Adrenal gland (tissue), 12 donors: ENCODE measurements around the gene SEMA6D. TPM values are rescaled to one million over a fixed set of nuclear protein-coding genes. Genes with fewer than 3 reads are reported as not detected.

ENCODE experiments used
- DNase-seq, 7 donors: peaks; one replicate each; pipeline ENCODE4 v3.0.0-alpha.2; 2019 to 2020
- H3K27ac ChIP-seq, 5 donors: fragments of 200-600 bp; sonication (generic) in 4 of 5; 1 replicate in 3 of 5; 2 replicates in 2 of 5; pipeline versions ENCODE4 v1.5.1 to v1.8.0; 2016 to 2020; ENCODE audit warnings: mild to moderate bottlenecking in 1 of 5
- H3K27me3 ChIP-seq: fragments of 200-600 bp; 2 replicates; pipeline ENCODE4 v1.8.0; 2021
- H3K36me3 ChIP-seq, 2 donors: fragments of 200-600 bp; replicated peaks in 1 of 2; 1 replicate in 1 of 2; 2 replicates in 1 of 2; pipeline versions ENCODE4 v1.5.1 to v1.8.0; 2018 to 2022
- H3K4me1 ChIP-seq, 2 donors: fragments of 200-600 bp; replicated peaks in 1 of 2; 1 replicate in 1 of 2; 2 replicates in 1 of 2; pipeline versions ENCODE4 v1.5.1 to v1.8.0; 2018 to 2021
- H3K4me3 ChIP-seq, 4 donors: fragments of 200-600 bp; sonication (generic) in 3 of 4; one replicate each; pipeline ENCODE4 v1.5.1; 2016 to 2018
- H3K9me3 ChIP-seq, 3 donors: fragments of 200-600 bp; sonication (generic) in 1 of 3; replicated peaks in 1 of 3; 1 replicate in 2 of 3; 2 replicates in 1 of 3; pipeline versions ENCODE4 v1.5.1 to v1.8.0; 2016 to 2021
- POLR2A ChIP-seq, 2 donors: fragments of 450-650 bp; IDR thresholded peaks; one replicate each; pipeline ENCODE4 v1.6.1; 2017; ENCODE audit warnings: antibody characterized with exemption in 2 of 2, mild to moderate bottlenecking in 2 of 2, moderate library complexity in 1 of 2
- WGBS, 4 donors: extraction: QIAGEN DNeasy Blood & Tissue Kit in 2 of 4; methylation state at CpG; one replicate each; pipeline versions ENCODE4 v1.1.5 to v1.1.7; 2013 to 2017; 5-methylcytosine and 5-hydroxymethylcytosine counted together
- intact Hi-C, 2 donors: fragments of 100-400 bp; cut with DNase I; formaldehyde crosslinking; loops; one replicate each; pipeline versions ENCODE4 v1.14.1 to v1.15.0; 2022 to 2023
- polyA plus RNA-seq, 3 donors: library from polyadenylated mRNA; stranded (reverse); fragments of 200-250 nt in 2 of 3; fragments of 350-450 nt in 1 of 3; fragmentation: Illumina TruSeq in 1 of 3; extraction: RNeasy Lipid Tissue Mini Kit (QIAGEN cat#74804) in 1 of 3; gene quantifications; one replicate each; pipeline ENCODE4 v1.2.3, GENCODE V29; 2013 to 2014
- total RNA-seq, 9 donors: library from RNA; depleted of rRNA in 4 of 9; stranded (reverse); fragments of >200 nt in 4 of 9; fragments of 120-200 nt in 1 of 9; fragmentation: NEBNext Ultra II Directional in 1 of 9; extraction: Animal tissue kit (Norgen Biotek cat#: 25700) in 1 of 9; gene quantifications; one replicate each; pipeline versions ENCODE4 v1.1.0 to v1.2.4, GENCODE V29; 2013 to 2023
- TF ChIP-seq, protein P1 (sequence below), 6 experiments: fragments of 450-650 bp in 4 of 6; fragments of 200-600 bp in 2 of 6; sonication (generic) in 1 of 6; IDR thresholded peaks; 1 replicate in 5 of 6; 2 replicates in 1 of 6; pipeline versions ENCODE4 v1.5.1 to v1.8.0; 2016 to 2021; ENCODE audit warnings: antibody characterized with exemption in 6 of 6, mild to moderate bottlenecking in 2 of 6, moderate library complexity in 1 of 6
- donor health status: healthy with polysubstance abuse.
- donor health status: Bipolar disorder and iron deficiency.
- donor health status: DM: yes; HTN: yes; CAD: no.
- donor health status: DM: no; HTN: no; CAD: no.
- donor health status: DM: no; HTN: no; CAD: no.
- donor health status: DM: yes; HTN: yes; CAD: no.

Gene SEMA6D
- total and polyA plus RNA-seq, 12 donors = 0.30 to 10.3 (median 2.5) TPM

DNA sequence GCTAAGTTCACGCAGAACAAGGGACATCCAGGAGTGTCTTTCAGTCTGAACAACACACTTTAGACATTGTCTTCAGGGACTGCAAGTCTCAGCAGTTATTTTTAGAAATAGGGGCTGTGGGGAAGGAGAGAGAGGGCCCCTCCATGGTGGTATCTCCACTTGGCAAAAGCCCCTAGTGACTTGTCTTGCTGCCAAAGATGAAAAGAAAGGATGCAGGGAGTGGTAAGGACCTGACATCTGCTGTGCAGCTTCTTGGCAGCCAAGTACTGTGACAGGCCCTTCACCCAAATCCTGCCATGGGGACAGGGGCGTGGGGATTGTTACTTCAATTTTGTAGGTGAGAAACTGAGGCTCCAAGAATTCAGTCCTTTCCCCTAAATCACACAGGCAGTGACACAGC is 21.0 kb upstream of the SEMA6D start:
- no peak overlapping the region for H3K27ac ChIP-seq
- intact Hi-C loops = no loop called here
- H3K27me3 ChIP-seq = no peaks in the 10 kb centered on the region
- DNase-seq = no peak
- no peak for TF ChIP-seq POLR2A (IDR thresholded peaks at IDR 0.05)
- TF ChIP-seq, protein P1, sequence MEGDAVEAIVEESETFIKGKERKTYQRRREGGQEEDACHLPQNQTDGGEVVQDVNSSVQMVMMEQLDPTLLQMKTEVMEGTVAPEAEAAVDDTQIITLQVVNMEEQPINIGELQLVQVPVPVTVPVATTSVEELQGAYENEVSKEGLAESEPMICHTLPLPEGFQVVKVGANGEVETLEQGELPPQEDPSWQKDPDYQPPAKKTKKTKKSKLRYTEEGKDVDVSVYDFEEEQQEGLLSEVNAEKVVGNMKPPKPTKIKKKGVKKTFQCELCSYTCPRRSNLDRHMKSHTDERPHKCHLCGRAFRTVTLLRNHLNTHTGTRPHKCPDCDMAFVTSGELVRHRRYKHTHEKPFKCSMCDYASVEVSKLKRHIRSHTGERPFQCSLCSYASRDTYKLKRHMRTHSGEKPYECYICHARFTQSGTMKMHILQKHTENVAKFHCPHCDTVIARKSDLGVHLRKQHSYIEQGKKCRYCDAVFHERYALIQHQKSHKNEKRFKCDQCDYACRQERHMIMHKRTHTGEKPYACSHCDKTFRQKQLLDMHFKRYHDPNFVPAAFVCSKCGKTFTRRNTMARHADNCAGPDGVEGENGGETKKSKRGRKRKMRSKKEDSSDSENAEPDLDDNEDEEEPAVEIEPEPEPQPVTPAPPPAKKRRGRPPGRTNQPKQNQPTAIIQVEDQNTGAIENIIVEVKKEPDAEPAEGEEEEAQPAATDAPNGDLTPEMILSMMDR (IDR thresholded peaks at IDR 0.05) = no peak
- H3K9me3 ChIP-seq = no peaks in the 10 kb centered on the region
- WGBS, 4 donors = 81 to 94% (median 88%) methylated on average over 2 of the region's 2 CpGs
- no peaks in the 10 kb centered on the region for H3K36me3 ChIP-seq
- H3K4me3 ChIP-seq = no peak overlapping the region
- no peaks in the 10 kb centered on the region for H3K4me1 ChIP-seq

DNA sequence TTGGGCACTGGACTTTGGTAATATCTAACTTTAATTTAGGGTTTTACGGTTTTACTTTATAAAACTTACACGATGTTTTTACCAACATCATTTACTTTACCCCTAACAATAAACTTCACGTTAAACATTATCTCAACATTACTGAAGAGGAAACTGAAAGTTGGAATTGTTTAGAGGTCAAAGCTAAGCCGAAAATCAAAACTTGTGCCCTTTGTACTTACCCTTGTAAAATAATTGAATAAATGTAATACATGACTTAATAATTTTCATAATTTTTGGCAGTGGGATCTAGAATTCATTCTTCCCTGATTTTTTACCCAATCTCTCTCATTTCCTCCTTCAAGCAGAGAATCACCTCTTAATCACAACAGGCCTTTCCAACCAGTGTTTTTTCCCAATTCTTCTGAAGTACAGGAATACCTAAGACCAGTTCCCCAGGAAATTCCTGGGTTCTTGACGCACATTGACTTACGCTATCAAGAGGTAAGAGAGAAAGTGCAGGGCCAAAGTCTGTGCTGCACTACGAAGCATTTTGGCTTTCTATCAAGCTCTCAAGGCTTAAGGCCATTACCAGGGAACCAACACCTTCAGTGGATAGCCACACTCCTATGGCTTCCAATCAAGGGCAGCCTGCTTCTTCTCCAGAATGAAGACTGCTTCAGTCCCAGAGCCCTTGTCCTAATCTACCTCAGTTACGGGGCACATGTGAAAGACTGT is 11.9 kb upstream of the SEMA6D start:
- intact Hi-C loops = no loop called here
- WGBS, 4 donors = 88 to 93% (median 89%) methylated on average over 8 of the region's 8 CpGs
- Histone ChIP-seq H3K36me3 (no peaks in the 10 kb centered on the region), H3K9me3 (no peaks in the 10 kb centered on the region), H3K4me3 (no peak overlapping the region), H3K4me1 (no peaks in the 10 kb centered on the region), H3K27ac (no peak overlapping the region), H3K27me3 (peaks cover 3% of the 10 kb centered on the region)
- no peak for TF ChIP-seq POLR2A (IDR thresholded peaks at IDR 0.05)
- TF ChIP-seq, protein P1 (IDR thresholded peaks at IDR 0.05) = no peak
- no peak for DNase-seq

DNA sequence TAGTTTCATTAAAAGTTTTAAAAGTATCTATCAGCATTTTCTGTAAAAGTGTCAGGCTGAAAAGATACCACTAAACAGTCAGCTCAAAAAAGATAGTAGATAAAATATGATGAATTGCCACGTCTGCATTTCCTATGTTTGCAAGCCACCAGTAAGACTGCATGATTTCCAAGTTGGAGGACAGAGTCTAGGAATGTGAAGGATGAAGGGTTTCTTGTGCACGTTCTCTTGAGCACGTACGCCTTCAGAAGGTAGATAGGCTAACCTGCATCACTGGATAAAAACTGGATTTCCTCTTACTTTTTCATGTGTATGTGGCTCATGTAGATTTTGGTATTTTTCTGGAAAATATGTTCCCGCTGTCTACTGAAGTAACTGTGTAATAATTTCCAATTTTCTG is 9.9 kb upstream of the SEMA6D start:
- TF ChIP-seq, protein P1 (IDR thresholded peaks at IDR 0.05) = no peak
- no peak for TF ChIP-seq POLR2A (IDR thresholded peaks at IDR 0.05)
- intact Hi-C loops = no loop called here
- Histone ChIP-seq H3K4me1 (no peaks in the 10 kb centered on the region), H3K9me3 (no peaks in the 10 kb centered on the region), H3K36me3 (no peaks in the 10 kb centered on the region), H3K27ac (no peak overlapping the region), H3K4me3 (no peak overlapping the region), H3K27me3 (peaks cover 3% of the 10 kb centered on the region)
- WGBS, 4 donors = 78 to 87% (median 82%) methylated on average over 5 of the region's 5 CpGs
- no peak for DNase-seq

DNA sequence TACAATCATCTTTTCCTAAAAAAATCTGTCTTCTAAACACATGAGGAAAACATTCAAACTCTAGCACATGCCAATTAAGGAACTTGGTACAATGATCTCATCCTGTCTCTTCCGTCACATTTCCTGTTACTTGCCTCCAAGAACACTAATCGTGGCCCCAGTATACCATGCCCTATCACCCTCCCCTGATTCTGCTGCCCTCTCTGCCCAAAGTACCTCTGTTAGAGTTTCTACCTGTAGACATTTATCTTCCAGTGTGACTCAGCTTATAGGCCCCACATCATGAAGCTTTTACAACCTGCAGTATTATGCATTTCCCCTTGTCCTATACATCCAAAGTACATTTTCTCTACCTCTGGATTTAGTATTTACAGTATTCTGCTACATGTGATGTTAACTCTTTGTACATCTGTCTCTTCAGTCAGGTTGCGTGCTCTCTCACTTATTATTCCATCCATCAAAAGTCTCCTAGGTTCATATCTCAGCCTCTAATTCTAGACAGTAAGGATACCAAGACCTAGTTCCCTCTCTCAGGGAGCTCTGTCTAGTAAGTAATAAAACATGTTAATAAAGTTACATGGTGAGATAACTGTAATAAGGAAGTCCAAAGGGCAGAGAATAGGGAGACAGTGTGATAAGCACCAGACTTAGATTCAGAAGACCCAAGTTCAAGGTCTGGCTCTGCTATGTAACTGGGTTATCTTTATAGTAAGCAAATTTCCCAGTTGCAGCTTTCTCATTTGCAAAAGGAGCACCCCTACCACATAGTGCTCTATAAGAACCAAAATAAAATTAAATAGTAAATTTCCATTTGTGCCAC is 8.9 kb upstream of the SEMA6D start:
- Histone ChIP-seq H3K27me3 (peaks cover 3% of the 10 kb centered on the region), H3K4me1 (no peaks in the 10 kb centered on the region), H3K27ac (no peak overlapping the region), H3K4me3 (no peak overlapping the region), H3K9me3 (no peaks in the 10 kb centered on the region), H3K36me3 (no peaks in the 10 kb centered on the region)
- DNase-seq = no peak
- 75 to 81% (median 78%) methylated on average over 3 of the region's 3 CpGs for WGBS, 4 donors
- intact Hi-C loops = no loop called here
- TF ChIP-seq POLR2A (IDR thresholded peaks at IDR 0.05) = no peak
- TF ChIP-seq, protein P1 (IDR thresholded peaks at IDR 0.05) = no peak
